ENCODE results near the gene MTHFD1L. TPM values are rescaled to one million over a fixed set of nuclear protein-coding genes. Genes with fewer than 3 reads are reported as not detected.

MTHFD1L gene
- total and polyA plus RNA-seq, 2 donors = 13.9 to 16.0 TPM

DNA sequence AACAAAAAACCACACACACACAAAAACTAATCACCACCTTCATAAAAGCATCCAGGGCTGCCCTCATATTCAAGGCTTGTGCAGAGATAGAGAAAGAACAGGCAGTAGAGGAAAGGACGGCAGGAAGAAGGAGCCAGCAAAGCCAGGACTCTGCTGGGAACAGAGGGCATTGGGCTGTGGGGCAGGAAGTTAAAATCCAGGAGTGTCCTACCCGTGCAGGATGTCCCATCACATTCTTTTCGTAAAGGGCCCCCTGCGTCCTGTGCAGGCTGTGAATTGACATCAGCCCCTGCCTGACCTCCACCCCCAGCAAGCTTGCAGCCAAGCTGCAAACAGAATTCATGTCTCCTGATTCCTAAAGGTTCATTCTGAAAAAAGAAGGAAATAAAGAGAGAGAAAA, 277.8 kb downstream of the MTHFD1L start:
- Histone ChIP-seq H3K9me3 (ENCODE audit: control insufficient read depth in 2 of 2, insufficient read depth in 1 of 2, low read length in 1 of 2) (no peaks in the 10 kb centered on the region), H3K27ac (ENCODE audit: low read depth in 1 of 2, low read length in 1 of 2) (no peak overlapping the region), H3K4me1 (ENCODE audit: control insufficient read depth in 2 of 2, insufficient read depth in 2 of 2, low read length in 2 of 2) (peaks cover 0 to 4% of the 10 kb centered on the region in 2 donors), H3K4me3 (ENCODE audit: low read length in 2 of 2) (no peak overlapping the region), H3K27me3 (ENCODE audit: control insufficient read depth in 2 of 2, insufficient read depth in 1 of 2, low read length in 1 of 2) (no peaks in the 10 kb centered on the region), H3K36me3 (ENCODE audit: control insufficient read depth in 2 of 2, insufficient read depth in 2 of 2, low read length in 1 of 2) (no peaks in the 10 kb centered on the region)
- WGBS = 89% methylated on average over 4 of the region's 4 CpGs
- DNase-seq (ENCODE audit: low read depth in 6 of 9, low spot score in 9 of 9) = no peak

DNA sequence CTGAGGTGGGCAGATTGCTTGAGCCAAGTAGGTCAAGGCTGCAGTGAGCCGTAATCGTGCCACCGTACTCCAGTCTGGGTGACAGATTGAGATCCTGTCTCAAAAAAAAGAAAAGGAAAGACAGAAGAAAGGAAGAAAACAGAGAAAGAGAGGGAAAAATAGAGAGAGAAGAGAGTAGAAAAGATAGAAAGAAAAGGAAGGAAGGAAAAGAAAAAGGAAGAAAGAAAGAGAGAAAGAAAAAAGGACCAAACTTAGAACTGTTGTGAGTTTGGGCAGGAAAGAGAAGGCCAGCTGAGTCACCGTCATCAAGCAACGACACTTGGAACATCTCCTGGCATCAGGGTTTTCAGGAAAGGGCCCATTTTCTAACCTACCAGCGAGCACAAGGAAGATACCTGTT, 278.3 kb downstream of the MTHFD1L start:
- 92% methylated on average over 6 of the region's 6 CpGs for WGBS
- no peak overlapping the region for H3K4me3 ChIP-seq (ENCODE audit: low read length in 2 of 2)
- peaks cover 0 to 4% of the 10 kb centered on the region in 2 donors for H3K4me1 ChIP-seq (ENCODE audit: control insufficient read depth in 2 of 2, insufficient read depth in 2 of 2, low read length in 2 of 2)
- H3K9me3 ChIP-seq (ENCODE audit: control insufficient read depth in 2 of 2, insufficient read depth in 1 of 2, low read length in 1 of 2) = no peaks in the 10 kb centered on the region
- no peak overlapping the region for H3K27ac ChIP-seq (ENCODE audit: low read depth in 1 of 2, low read length in 1 of 2)
- no peaks in the 10 kb centered on the region for H3K36me3 ChIP-seq (ENCODE audit: control insufficient read depth in 2 of 2, insufficient read depth in 2 of 2, low read length in 1 of 2)
- DNase-seq (ENCODE audit: low read depth in 6 of 9, low spot score in 9 of 9) = no peak
- H3K27me3 ChIP-seq (ENCODE audit: control insufficient read depth in 2 of 2, insufficient read depth in 1 of 2, low read length in 1 of 2) = no peaks in the 10 kb centered on the region

DNA sequence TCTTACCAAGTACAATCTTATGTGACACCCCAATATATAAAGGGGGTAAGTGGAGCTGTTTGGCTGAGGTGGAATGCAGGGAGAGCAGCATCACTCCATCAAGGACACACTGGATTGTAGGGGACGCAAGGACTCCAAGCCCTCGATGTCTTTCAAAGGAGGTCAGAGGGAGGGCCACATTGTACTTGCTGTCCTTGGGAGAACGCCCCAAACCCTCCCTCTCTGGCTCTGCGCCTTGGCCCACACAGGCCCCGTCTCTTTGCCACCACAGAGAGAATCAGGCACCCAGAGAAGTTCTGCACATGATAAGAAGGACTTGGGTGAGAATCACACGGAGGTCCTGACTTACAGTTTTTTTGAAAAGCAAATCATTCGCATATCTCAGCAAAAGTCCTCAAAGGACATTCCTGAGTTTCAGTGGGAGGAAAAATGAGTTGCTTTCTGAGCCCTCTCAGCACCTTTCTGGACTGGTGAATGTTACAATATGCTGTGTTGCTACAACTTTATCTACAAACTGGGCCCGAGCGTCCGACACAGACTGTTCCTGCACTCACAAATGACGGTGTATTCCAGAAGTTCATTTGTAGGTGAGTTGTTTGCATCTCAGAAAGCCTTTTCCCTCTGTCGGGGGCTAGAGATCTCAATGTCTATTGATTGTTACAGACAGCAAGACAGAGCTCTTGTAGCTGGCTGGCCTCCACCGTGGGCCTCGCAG, 281.8 kb downstream of the MTHFD1L start:
- Histone ChIP-seq H3K4me1 (ENCODE audit: control insufficient read depth in 2 of 2, insufficient read depth in 2 of 2, low read length in 2 of 2) (peaks cover 0 to 4% of the 10 kb centered on the region in 2 donors), H3K27me3 (ENCODE audit: control insufficient read depth in 2 of 2, insufficient read depth in 1 of 2, low read length in 1 of 2) (no peaks in the 10 kb centered on the region), H3K27ac (ENCODE audit: low read depth in 1 of 2, low read length in 1 of 2) (no peak overlapping the region), H3K4me3 (ENCODE audit: low read length in 2 of 2) (no peak overlapping the region), H3K36me3 (ENCODE audit: control insufficient read depth in 2 of 2, insufficient read depth in 2 of 2, low read length in 1 of 2) (no peaks in the 10 kb centered on the region), H3K9me3 (ENCODE audit: control insufficient read depth in 2 of 2, insufficient read depth in 1 of 2, low read length in 1 of 2) (no peaks in the 10 kb centered on the region)
- 94% methylated on average over 14 of the region's 14 CpGs for WGBS
- no peak for DNase-seq (ENCODE audit: low read depth in 6 of 9, low spot score in 9 of 9)

DNA sequence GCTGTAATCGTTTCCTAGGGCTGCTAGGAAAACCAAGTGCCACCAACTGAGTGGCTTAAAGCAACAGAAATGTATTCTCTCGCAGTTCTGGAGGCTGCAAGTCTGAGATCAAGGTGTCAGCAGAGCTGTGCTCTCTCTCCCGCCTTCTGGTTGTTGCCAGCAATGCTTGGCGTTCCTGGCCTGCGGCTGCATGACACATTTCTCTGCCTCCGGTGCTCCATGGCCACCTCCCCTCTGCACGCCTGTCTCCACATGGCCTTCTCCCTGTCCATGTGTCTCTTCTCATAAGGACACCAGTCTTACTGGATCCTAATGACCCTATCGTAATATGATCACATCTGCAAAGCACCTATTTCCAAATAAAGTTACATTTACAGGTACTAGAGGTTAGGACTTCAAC, 282.6 kb downstream of the MTHFD1L start:
- Histone ChIP-seq H3K27me3 (ENCODE audit: control insufficient read depth in 2 of 2, insufficient read depth in 1 of 2, low read length in 1 of 2) (no peaks in the 10 kb centered on the region), H3K9me3 (ENCODE audit: control insufficient read depth in 2 of 2, insufficient read depth in 1 of 2, low read length in 1 of 2) (no peaks in the 10 kb centered on the region), H3K36me3 (ENCODE audit: control insufficient read depth in 2 of 2, insufficient read depth in 2 of 2, low read length in 1 of 2) (no peaks in the 10 kb centered on the region), H3K4me1 (ENCODE audit: control insufficient read depth in 2 of 2, insufficient read depth in 2 of 2, low read length in 2 of 2) (no peaks in the 10 kb centered on the region), H3K27ac (ENCODE audit: low read depth in 1 of 2, low read length in 1 of 2) (no peak overlapping the region), H3K4me3 (ENCODE audit: low read length in 2 of 2) (no peak overlapping the region)
- WGBS = 84% methylated on average over 8 of the region's 8 CpGs
- no peak for DNase-seq (ENCODE audit: low read depth in 6 of 9, low spot score in 9 of 9)

DNA sequence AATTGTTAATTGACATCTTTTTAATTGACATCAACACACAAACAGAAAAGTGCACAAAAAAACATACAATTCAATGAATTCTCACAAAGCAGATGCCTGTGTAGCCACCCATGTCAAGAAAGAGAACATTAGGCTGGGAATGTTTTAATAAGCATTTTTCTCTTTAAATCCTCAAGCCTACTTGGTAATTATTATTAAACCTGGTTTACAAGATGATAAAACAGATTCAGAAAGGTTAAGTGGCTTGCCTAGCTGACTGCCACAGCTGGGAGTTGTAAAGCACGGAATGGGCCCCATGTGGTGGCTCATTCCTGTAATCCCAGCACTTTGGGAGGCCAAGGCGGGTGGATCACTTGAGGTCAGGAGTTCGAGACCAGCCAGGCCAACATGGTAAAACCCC, 284.3 kb downstream of the MTHFD1L start:
- no peak overlapping the region for H3K27ac ChIP-seq (ENCODE audit: low read depth in 1 of 2, low read length in 1 of 2)
- H3K36me3 ChIP-seq (ENCODE audit: control insufficient read depth in 2 of 2, insufficient read depth in 2 of 2, low read length in 1 of 2) = no peaks in the 10 kb centered on the region
- H3K9me3 ChIP-seq (ENCODE audit: control insufficient read depth in 2 of 2, insufficient read depth in 1 of 2, low read length in 1 of 2) = no peaks in the 10 kb centered on the region
- DNase-seq (ENCODE audit: low read depth in 6 of 9, low spot score in 9 of 9) = no peak
- WGBS = 91% methylated on average over 3 of the region's 3 CpGs
- H3K27me3 ChIP-seq (ENCODE audit: control insufficient read depth in 2 of 2, insufficient read depth in 1 of 2, low read length in 1 of 2) = no peaks in the 10 kb centered on the region
- no peaks in the 10 kb centered on the region for H3K4me1 ChIP-seq (ENCODE audit: control insufficient read depth in 2 of 2, insufficient read depth in 2 of 2, low read length in 2 of 2)
- H3K4me3 ChIP-seq (ENCODE audit: low read length in 2 of 2) = no peak overlapping the region

Data from thymus (tissue), 11 donors.